Measurements from ENCODE around the gene DCAF11. TPM values are rescaled to one million over a fixed set of nuclear protein-coding genes. Genes with fewer than 3 reads are reported as not detected.

The DCAF11 gene
- total and polyA plus RNA-seq, 2 of the 13 experiments (the other 11 are each of a cell fraction or from before 2014, with no cell fraction given) = 150 to 257 TPM

- peak; percentile 66; the same call in 1 of the 2 replicates for TF ChIP-seq HIC2 (CRISPR knock-in tag; IDR thresholded peaks at IDR 0.05; ENCODE audit: low read depth)
- no peak for TF ChIP-seq BCLAF1 (IDR thresholded peaks at IDR 0.05)
- TF ChIP-seq MYC (CRISPR knock-in tag; IDR thresholded peaks at IDR 0.05; ENCODE audit: borderline replicate concordance) = no peak; the same call in 1 of the 2 replicates
- TF ChIP-seq JUNB (CRISPR knock-in tag; IDR thresholded peaks at IDR 0.05; ENCODE audit: borderline replicate concordance) = no peak
- TF ChIP-seq ELF4 (CRISPR knock-in tag; IDR thresholded peaks at IDR 0.05; ENCODE audit: borderline replicate concordance) = no peak
- peak; percentile 69; the same call in 1 of the 2 replicates for TF ChIP-seq KDM2A (CRISPR knock-in tag; IDR thresholded peaks at IDR 0.05; ENCODE audit: borderline replicate concordance, low read depth)
- TF ChIP-seq FOXK1 (CRISPR knock-in tag; IDR thresholded peaks at IDR 0.05; ENCODE audit: borderline replicate concordance, low read depth) = peak; percentile 43; the same call in 1 of the 2 replicates
- TF ChIP-seq ZNF230 (CRISPR knock-in tag; IDR thresholded peaks at IDR 0.05) = peak; percentile 63; the same call in 1 of the 2 replicates
- TF ChIP-seq ZNF691 (CRISPR knock-in tag; IDR thresholded peaks at IDR 0.05; ENCODE audit: borderline replicate concordance, low read depth) = no peak; the same call in 1 of the 2 replicates
- 0 out of 2 replicates have a peak, but pooled peaks have one; percentile 42 for TF ChIP-seq ZNF552 (CRISPR knock-in tag; IDR thresholded peaks at IDR 0.05; ENCODE audit: borderline replicate concordance)
- no peak for TF ChIP-seq DPF2 (CRISPR knock-in tag; IDR thresholded peaks at IDR 0.05; ENCODE audit: borderline replicate concordance, low read depth)
- TF ChIP-seq ZNF780A (CRISPR knock-in tag; IDR thresholded peaks at IDR 0.05) = no peak
- TF ChIP-seq TMF1 (CRISPR knock-in tag; IDR thresholded peaks at IDR 0.05; ENCODE audit: low read depth) = no peak; the same call in none of the 2 replicates
- TF ChIP-seq ETS1 (CRISPR knock-in tag; IDR thresholded peaks at IDR 0.05) = peak; percentile 19; the same call in 1 of the 2 replicates
- TF ChIP-seq ATF7-NPFF (CRISPR knock-in tag; IDR thresholded peaks at IDR 0.05; ENCODE audit: low read depth) = peak; percentile 11; the same call in 1 of the 2 replicates
- peak; percentile 77; the same call in 1 of the 2 replicates for TF ChIP-seq IRF9 (CRISPR knock-in tag; IDR thresholded peaks at IDR 0.05; ENCODE audit: borderline replicate concordance)
- TF ChIP-seq KDM1A (CRISPR knock-in tag; IDR thresholded peaks at IDR 0.05) = no peak; the same call in 1 of the 2 replicates
- no peak for TF ChIP-seq ZNF577 (CRISPR knock-in tag; IDR thresholded peaks at IDR 0.05; ENCODE audit: borderline replicate concordance, low read depth)
- no peak for TF ChIP-seq HNF4A (CRISPR knock-in tag; IDR thresholded peaks at IDR 0.05)
- TF ChIP-seq ZFP36 (IDR thresholded peaks at IDR 0.05; ENCODE audit: borderline replicate concordance, low read depth, low read length, partially characterized antibody) = no peak
Observed at GRCh38 chr14:24146978-24147760, 32.6 kb downstream of the DCAF11 start, which contains the start of gene RNF31 (continued).
